Stimulated activated CD8-positive, alpha-beta memory T cell treated with anti-CD3 and anti-CD28 coated beads, Interleukin-12 subunit alpha, Interleukin-12 subunit beta, amount 100 ng/mL, for 24 hours (primary cell): ENCODE data around the gene SBF2.
"Not testable (repeated sequence)": the region's sequence is repeated elsewhere in the genome, so short reads cannot be mapped to it uniquely, and the experiment has no call there.

Experiments used
- DNase-seq: peaks from one replicate; pipeline ENCODE4 v3.0.0-alpha.2; 2020; ENCODE audit errors: extremely low read depth

Gene SBF2

DNA sequence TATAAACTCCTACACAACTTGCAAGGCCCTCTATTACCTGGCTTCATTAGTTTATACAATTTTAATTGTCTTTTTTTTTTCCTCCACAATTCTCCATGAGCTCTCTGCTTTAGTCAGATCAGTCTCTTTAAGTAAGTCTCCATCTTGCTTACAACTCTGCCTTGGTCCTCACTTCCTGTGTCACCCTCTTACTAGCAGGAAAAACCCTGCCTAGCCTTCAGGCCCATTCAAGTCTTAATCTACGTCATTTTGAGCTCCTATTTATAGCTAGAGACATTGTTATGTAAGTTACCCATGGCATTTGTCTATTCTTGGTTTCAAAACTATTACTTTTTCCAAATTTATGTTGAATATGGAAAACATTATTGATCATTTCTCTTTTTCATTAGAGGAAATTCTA is 177.4 kb downstream of the SBF2 start:
- DNase-seq = no peak

DNA sequence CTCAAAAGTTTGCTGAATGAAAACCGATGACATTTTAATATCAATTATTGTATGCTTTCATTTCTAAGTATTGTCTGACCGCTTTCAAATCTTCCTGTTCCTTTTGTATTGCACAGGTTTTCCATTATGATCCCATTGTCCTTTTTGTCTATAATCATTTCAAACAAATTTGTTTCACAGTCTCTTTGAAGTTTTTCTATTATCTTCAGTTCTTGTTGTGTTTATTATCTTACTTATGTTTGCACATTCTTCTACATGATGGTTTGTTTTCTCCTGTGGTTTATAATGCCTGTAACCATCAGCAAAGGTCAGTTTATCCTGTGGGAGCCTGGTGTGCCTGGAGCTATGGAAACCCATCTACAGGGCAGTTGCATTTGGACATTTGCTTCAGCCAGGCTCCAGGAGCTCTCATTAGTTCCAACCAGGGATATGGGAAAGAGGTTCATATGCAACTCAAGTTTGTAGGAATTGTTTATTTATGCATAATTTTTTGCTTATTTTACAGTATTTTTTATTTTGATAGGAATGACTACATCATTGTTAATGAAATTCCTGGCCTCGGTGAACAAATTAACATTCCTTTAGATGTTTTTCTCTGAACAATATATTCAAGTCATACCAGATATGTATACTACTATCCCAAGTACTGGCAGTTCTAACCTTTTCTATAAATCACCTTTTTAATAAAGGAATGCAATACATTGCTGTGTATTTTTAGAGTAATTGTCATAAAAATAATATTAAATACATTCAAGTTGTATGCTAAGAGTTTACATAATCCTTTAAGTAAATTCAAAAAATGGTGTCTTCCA is 179.2 kb downstream of the SBF2 start:
- DNase-seq = no peak

DNA sequence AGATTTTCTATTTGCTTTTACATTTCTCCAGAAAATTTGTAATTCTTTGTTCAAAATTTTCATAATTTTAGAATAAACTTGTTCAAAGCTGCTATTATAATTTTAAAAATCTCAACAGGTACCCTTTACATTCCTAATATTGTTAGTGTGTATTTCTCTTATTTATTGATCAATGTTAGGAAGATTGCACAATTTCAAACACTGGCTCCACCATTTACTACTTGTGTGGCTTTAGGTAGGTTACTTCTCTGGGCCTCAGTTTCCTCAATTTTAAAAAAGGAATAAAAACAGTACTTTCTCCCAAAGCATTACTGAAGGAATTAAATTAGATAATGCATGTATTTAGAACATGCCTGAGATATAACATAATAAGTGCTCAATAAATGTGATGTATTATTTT is 180.2 kb downstream of the SBF2 start:
- no peak for DNase-seq

DNA sequence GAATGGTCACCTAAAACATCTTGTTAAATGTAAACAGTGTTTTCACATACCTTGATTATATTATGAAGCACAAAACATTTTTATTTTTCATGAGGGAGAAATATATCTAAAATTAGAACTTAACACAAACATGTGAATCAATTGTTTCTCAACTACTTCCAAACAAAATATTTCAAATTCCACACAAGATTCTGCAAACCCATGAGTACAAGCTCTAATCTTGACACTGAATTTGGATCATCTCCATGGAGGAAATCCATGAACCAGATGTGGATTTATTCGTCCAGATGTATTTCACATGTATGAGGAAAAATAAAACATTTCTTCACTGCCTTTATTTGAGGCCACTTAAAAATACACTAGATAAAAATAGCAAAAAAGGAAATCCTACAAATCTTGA is 184.2 kb downstream of the SBF2 start:
- no peak for DNase-seq

DNA sequence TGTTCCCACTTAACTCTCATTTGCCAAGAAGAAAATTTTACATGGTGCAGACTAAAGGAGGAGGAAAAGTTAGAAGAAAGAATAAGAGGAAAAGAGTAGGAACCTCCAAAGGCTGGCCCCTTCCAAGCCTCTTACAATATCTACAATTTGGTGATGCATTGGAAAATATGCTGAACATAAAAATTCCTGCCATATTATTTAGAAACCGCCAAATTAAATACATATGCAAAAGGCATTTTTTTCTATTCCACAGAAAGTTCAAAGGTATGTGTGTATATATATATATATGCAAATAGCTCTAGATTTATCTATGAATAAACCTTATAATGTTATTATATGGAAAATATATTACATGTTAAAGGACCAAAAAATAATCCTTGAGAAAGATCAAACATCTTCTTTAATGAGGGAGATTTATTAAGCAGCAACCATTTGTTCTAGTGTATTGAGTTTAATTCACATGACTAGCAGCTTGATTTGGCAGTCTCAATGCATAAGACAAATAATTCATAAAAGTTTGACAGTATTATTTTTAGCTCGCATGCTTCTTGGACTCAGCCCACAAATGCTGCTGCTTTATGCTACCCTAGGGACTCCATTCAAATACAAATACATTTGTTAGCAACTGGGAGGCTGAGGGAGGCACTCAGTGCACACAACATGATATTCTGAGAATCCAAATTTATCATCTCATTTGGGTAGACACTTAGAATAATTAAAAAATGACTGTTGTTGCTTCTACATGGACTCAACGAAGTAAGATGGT is 184.9 kb downstream of the SBF2 start:
- DNase-seq = no peak

DNA sequence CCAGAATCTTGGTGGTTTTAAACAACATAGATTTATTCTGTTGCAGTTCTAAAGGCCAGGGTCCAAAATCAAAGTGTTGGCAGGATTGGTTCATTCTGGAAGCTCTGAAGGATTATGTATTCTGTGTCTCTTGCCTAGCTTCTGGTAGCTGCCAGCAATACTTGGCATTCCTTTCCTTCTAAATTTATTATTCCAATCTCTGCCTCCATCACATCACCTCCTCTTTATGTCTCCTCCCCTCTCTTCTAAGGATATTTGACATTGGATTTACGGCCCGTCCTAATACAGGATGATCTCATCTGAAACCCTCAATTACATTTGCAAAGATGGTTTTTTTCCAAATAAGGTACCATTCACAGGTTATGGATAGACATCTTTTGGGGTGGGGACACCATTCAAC is 186.5 kb downstream of the SBF2 start:
- no peak for DNase-seq

DNA sequence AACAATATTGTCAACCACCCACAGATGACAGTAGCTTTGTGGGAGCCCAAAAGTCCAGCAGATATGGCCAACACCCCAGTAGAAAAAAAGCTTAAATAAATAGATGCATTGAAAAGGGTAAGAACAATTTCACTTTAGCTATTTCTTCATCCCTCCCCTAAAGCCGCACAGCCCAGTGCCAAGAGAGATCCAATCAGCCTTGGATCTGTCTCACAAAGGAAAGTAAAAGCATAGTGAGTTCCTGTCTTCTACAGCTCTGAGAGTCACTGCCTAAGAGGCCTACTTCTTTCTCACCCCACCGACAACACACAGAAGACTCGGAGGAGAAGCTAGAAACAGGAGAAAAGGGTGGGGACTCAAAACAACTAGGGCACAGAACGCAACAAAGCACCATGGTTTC is 196.4 kb downstream of the SBF2 start:
- DNase-seq = no peak

DNA sequence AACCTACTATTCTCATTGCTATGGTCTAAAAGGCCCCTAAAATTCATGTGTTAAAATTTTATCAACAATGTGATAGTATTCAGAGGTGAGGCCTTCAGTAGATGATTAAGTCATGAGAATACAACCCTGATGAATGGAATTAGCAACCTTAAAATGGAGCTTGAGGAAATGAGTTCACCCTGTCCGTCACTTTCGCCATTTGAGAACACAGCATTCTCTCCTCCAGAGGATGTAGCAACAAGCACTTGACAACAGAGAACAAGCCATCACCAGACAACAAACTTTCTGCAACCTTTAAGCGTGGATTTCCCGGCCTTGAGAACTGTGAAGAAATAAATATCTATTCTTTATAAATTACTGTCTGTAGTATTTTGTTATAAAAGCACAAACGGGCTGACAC is 197.0 kb downstream of the SBF2 start:
- no peak for DNase-seq

DNA sequence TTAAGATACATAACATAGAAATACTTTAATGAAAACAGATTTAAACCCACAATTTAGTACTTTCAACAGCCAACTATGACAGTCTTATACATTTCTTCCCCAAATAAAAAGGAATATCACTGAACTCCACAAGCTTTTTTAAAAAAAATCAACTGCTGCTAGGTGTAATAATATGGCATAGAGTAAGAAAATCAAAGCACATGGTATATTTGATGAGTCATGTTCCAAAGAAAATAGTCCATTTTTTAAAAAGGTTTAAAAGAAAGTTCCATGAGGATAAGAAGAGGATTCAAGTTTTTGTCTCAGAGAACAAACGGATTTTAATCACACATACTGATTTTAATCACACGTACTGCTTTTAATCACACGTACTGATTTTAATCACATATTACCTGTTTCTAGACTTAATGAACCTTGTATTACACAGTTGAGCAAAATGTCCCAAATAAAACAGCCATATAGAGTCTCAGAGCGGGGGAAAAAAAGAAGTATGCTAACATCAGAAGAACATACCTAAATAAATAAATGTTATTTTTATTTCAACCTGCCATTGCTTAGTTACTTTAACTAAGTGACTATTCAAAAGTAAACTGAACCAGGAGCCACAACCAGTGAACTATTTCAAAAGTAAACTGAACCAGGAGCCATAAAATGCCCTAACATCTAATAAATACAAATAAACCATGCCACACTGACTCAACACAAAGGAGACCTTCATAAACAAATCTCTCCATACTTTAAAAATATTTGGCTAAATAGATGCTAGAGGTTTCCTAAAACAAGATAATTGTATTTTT is 198.4 kb downstream of the SBF2 start:
- no peak for DNase-seq

DNA sequence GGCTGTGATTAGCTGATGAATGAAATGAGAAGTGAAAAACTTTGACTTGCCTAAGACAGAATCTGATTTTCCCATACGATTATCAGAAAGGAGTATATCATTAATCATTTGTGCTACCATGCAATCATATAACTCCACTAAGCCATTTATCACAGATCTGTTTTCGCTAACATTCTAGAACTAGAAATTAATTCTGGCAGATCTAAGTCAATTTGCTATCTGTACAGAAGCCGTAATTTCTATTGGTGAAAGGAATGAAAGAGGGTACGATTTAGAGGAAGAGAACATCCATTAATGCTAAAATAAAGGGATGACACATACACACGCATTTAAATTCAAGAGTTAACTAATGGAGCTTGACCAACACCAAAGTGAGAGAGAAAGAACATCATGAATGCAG is 201.6 kb downstream of the SBF2 start:
- DNase-seq = no peak

DNA sequence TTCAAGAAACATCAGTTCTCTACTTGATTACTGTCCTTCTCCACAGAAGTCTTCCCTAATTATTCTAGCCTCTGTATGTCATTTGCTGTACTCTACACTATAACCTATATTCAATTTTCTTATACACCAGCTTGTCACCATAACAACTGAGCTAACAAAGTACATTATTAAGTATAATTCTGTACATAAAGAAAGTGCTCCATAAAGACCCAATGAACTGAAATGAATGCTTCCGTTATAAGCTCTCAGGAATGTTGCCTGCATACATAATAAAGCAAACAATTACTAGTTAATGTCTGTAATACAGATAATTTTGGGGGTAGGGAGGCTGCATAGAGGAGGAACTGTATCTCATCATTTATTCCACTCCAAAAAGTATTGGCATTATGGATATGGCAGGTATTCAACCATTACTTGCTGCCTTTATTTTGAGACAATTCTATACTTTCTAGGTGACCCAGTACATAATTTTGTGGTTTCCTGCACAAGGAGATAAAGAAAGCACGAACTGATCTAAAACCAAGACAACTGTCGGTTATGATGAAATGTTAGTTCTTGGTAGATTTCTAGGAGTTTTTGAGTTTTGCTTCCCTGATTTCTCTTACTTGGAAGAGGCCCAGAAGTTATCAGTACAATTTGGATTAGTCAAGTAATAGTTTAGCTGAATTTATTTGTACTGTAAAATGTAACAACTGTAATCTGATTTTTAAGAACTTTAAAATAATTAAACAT is 202.5 kb downstream of the SBF2 start:
- DNase-seq = no peak

DNA sequence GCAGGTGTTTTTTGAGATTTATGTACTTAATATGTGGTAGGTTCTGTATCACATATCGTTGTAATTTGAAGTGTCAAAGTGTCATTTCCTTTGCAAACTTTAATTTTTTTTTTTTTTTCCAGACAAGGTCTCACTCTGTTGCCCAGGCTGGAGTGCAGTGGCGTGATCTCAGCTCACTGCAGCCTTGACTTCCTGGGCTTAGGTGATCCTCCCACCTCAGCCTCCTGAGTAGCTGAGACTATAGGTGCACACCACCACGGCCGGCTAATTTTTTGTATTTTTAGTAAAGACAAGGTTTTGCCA is 206.1 kb downstream of the SBF2 start:
- not testable (repeated sequence) for DNase-seq

DNA sequence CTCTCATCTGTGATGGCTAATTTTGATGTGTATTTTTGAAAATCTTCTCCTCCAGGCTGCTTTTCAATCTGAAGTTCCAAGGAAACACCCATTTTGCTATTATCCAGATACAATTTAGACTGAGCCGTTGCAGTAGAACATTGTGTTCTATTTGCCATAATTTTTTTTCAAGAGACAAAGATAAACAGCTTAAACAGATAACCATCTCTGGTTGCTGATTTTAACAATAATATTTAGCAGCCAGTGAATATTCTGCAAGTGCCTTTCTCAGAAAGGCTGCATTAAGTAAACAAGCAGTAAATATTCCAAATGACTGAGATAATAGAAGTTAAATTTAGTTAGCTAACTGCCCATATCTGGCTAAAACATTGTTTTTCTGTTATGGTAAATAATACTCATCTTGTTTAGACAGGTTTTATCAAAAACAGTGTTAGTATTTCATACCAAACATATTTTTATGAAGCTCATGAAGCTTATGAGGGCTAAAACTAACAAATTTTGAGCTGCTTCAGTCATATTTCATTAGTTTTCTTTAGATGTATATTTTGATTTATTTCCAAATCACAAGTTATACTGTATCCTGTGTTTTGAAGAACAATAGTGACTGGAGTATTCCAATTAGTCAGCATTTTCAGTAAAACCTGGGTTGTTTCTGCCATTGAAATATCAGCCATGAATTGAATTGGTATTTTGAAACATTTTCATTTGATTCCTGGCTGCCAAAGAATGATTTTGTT is 206.7 kb downstream of the SBF2 start:
- no peak for DNase-seq

DNA sequence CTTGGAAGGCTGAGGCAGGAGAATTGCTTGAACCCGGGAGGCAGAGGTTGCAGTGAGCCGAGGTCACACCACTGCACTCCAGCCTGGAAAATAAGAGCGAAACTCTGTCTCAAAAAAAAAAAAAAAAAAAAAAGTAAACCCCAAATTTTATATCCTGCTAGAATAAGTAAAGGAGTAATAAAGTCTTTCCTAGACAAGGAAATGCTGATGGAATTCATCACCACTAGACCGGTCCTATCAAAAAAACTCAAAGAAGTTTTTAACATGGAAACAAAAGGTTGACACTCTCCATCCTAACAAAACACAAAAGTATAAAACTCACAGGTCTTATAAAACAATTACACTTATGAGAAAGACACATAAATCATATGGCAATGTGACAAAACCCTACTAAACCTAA is 213.9 kb downstream of the SBF2 start:
- no peak for DNase-seq

DNA sequence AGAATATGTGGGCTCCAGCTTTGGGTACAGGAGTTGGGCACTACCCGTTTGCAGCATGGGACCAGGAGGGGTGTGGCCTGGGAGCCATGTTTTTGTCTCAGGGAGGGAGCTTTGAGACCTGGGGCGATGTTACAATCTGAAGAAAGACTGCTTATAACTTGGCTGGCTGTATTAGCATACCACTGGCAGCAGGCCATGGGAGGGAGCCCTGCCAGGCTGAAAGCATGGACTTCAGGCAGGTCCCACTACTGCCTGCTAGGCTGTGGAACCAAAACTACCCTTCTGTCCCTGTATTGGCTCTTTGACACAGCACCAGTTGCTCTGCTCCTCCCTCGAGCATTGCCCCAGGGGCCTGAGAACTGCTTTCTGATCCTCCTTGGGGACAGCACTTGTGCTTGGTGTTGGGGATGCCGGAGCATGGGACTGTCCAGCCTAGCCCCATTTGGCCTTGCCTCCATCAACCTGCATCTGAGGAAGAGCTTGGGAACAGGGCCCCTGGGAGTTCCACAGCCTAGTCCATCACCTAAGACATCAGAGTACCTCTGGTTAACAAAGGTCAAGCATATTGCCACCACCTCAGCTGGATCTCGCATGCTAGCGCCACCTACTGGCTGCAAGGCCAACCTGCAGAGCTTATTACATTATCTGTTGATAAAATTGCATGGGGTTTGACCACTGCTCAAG is 217.4 kb downstream of the SBF2 start:
- no peak for DNase-seq

DNA sequence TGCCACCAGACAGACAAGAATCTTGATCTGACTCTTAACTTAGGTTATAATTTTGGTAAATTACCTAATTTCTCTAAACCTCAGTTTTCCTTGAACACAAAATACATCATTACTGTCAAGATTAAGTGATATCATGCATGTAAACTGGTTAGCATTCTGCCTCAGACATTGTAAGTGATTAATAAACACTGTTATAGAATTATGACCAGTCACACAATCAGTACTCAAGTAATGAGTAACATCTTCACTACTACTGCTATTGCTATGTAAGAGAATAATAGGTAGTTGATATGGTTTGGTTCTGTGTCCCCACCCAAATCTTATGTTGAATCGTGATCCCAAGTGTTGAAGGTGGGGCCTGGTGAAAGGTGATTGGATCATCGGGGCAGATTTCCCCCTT is 218.9 kb downstream of the SBF2 start:
- no peak for DNase-seq

DNA sequence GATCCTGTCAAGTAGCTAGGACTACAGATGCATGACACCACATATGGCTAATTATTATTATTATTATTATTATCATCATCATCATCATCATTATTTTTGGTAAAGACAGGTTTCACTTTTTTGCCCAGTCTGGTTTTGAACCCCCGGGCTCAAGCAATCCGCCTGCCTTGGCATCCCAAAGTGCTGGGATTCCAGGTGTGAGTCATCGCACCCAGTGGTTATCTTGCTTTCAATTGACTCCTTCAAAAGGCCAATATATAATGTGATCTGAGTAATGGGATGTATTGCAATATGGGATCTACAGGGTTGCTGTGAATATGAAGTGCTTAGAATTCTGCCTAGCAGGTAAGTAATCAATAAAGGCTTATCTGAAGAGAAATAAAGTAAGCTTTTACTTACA is 221.2 kb downstream of the SBF2 start:
- DNase-seq = no peak

DNA sequence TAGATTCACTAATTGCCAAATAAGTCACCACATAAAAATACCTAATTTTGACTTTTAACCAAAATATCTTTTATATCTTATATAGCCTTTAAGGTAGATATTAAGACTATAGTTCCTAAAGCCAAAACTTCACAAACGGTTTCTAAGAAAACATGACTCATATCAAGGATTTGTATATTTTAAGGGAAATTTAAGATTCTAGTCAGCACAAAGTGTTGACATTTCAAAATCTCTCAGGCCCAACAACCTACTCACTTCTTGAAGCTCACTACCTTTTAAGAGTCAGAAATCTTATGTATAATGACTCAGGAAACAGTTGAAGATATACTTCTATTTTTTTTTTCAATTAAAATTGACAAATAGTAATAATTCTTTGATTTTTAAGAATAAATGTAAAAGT is 221.9 kb downstream of the SBF2 start:
- DNase-seq = no peak

DNA sequence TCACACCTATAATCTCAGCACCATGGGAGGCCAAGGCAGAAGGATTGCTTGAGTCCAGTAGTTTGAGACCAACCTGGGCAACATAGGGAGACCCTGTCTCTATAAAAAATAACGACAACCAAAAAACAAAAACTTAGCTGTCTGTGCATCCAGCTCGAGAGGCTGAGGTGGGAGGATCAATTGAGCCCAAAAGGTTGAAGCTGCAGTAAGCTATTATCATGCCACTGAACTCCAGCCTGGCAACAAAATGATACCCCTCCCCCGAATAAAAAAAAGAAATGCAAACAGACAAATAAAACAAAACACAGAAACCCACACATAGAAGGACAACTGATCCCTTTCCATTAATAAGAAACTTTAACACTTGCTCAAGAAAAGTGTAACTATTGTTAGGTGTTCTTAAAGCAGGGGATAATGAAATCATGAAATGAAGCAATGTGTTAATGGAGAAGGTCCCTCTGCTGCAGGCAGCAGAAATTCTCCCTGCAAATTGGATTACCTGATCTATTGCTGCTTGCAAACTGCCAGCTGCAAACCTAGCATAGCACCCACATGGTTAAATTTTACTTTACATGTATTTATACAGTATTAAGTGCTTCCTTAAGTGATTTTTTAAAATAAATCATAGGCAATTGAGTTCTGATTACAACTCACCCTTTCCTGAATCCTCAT is 226.3 kb downstream of the SBF2 start:
- DNase-seq = no peak

DNA sequence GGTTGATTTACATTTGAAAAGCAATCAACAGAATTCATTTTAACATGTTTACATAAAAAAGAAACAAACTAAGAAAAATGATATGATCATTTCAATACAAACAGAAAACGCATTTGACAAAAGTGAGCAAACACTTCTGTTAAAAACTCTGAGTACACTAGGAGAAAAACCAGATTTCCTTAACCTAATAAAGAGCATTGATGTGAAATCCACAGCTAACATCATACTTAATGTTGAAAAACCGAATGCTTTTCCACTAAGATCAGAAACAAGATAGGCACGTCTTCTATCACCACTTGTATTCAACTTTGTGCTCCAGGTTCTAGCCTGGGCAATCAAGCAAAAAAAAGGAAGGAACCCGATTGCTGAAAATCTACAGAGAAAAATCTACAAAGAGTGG is 227.6 kb downstream of the SBF2 start:
- no peak for DNase-seq
